Measurements from ENCODE around the gene TCEANC2.

- TF ChIP-seq CTCF (IDR thresholded peaks at IDR 0.05; ENCODE audit: low read depth, low read length) (peak; percentile 63), MYC (IDR thresholded peaks at IDR 0.05; ENCODE audit: low read depth, low read length) (no peak)
Observed at GRCh38 chr1:54070171-54070837, 16.9 kb downstream of the TCEANC2 start.
